A549 (cell line): ENCODE measurements around the gene WDR5B. TPM values are rescaled to one million over a fixed set of nuclear protein-coding genes. Genes with fewer than 3 reads are reported as not detected.
"Not testable (repeated sequence)": the region's sequence is repeated elsewhere in the genome, so short reads cannot be mapped to it uniquely, and the experiment has no call there.

Experiments
- ATAC-seq, 2 experiments: fragments of 200-7000 bp in 1 of 2; fragments of >200 bp in 1 of 2; cut with Nextera tagmentation in 1 of 2; cut with Tn5 transposase in 1 of 2; 3 replicates each; pipeline versions ENCODE4 v1.8.0 to v1.9.1; 2018 to 2020; ENCODE audit warnings: mild to moderate bottlenecking in 1 of 2, moderate library complexity in 1 of 2
- CTCF ChIA-PET: fragments of 300-600 bp; sonication (Branson Sonifier 250); formaldehyde crosslinking; extraction: SDS; loops from one replicate; lab custom pipeline; 2021; ENCODE audit warnings: antibody characterized with exemption, inconsistent platforms; lab: Yijun Ruan, JAX
- POLR2A ChIA-PET: fragments of 350-600 bp; formaldehyde crosslinking; extraction: SDS; loops from one replicate; lab custom pipeline; 2021; ENCODE audit warnings: antibody characterized with exemption, inconsistent platforms; lab: Yijun Ruan, JAX
- DNase-seq, 2 experiments: peaks; one replicate each; pipeline versions ENCODE4 v3.0.0 to v3.0.0-alpha.2; 2011 to 2016; ENCODE audit warnings: low read depth in 1 of 2, low spot score in 1 of 2
- FAIRE-seq: peaks from 2 replicates; lab custom pipeline; 2011; peaks lifted over from hg19 to GRCh38; lab: Jason Lieb, UNC
- H3K27ac ChIP-seq, 2 experiments: fragments of >200 bp; sonication (Bioruptor Twin); formaldehyde crosslinking; 3 replicates each; pipeline ENCODE4 v1.5.1; 2016 to 2017
- H3K4me1 ChIP-seq: fragments of >200 bp; sonication (Bioruptor Twin); formaldehyde crosslinking; 3 replicates; pipeline ENCODE4 v1.6.1; 2016
- H3K4me2 ChIP-seq: fragments of >200 bp; sonication (Bioruptor Twin); formaldehyde crosslinking; 3 replicates; pipeline ENCODE4 v1.6.1; 2016
- H3K4me3 ChIP-seq: fragments of >200 bp; sonication (Bioruptor Twin); formaldehyde crosslinking; 3 replicates; pipeline ENCODE4 v1.5.1; 2016
- H3K9me3 ChIP-seq: fragments of >200 bp; sonication (Bioruptor Twin); formaldehyde crosslinking; 3 replicates; pipeline ENCODE4 v1.6.1; 2016
- CBX8 ChIP-seq: fragments of 200-600 bp; sonication (generic); IDR thresholded peaks from 2 replicates; pipeline ENCODE4 v1.6.1; 2016
- CEBPB ChIP-seq, 2 experiments: fragments of >200 bp in 1 of 2; sonication (Bioruptor Twin) in 1 of 2; formaldehyde crosslinking in 1 of 2; IDR thresholded peaks; 2 replicates each; pipeline ENCODE4 v1.6.1; 2012 to 2016
- CHD2 ChIP-seq: fragments of 150-350 bp; IDR thresholded peaks from 2 replicates; pipeline ENCODE4 v1.6.1; 2014; ENCODE audit warnings: low read length; ENCODE audit not compliant: partially characterized antibody
- CHD4 ChIP-seq: fragments of 200-600 bp; sonication (generic); IDR thresholded peaks from 2 replicates; pipeline ENCODE4 v1.6.1; 2016; ENCODE audit warnings: antibody characterized with exemption, mild to moderate bottlenecking, borderline replicate concordance
- EHF ChIP-seq: fragments of 250-450 bp; sonication (Bioruptor Pico); IDR thresholded peaks from 2 replicates; pipeline ENCODE4 v1.5.0; 2020; ENCODE audit warnings: mild to moderate bottlenecking
- EHMT2 ChIP-seq: fragments of 200-600 bp; sonication (generic); IDR thresholded peaks from 2 replicates; pipeline ENCODE4 v1.6.1; 2016; ENCODE audit warnings: antibody characterized with exemption, low read depth, mild to moderate bottlenecking, moderate library complexity
- ELK1 ChIP-seq: fragments of 150-350 bp; IDR thresholded peaks from 2 replicates; pipeline ENCODE4 v1.6.1; 2014; ENCODE audit warnings: low read depth, mild to moderate bottlenecking, low read length
- EP300 ChIP-seq, 2 experiments: fragments of >200 bp; sonication (Bioruptor Twin); formaldehyde crosslinking; IDR thresholded peaks; 2 replicates in 1 of 2; 3 replicates in 1 of 2; pipeline ENCODE4 v1.6.1; 2016 to 2017
- ESRRA ChIP-seq: fragments of 150-350 bp; IDR thresholded peaks from 2 replicates; pipeline ENCODE4 v1.6.1; 2014; ENCODE audit warnings: mild to moderate bottlenecking, low read length, borderline replicate concordance
- FOSB ChIP-seq: fragments of 250-450 bp; sonication (Bioruptor Pico); IDR thresholded peaks from 2 replicates; pipeline ENCODE4 v1.5.0; 2020; ENCODE audit warnings: mild to moderate bottlenecking, moderate library complexity
- FOSL2 ChIP-seq, 2 experiments: fragments of 450-650 bp in 1 of 2; fragments of >200 bp in 1 of 2; sonication (Bioruptor Twin) in 1 of 2; formaldehyde crosslinking; IDR thresholded peaks; 2 replicates each; pipeline versions ENCODE4 v1.5.0 to v1.6.1; 2016 to 2020; ENCODE audit warnings: mild to moderate bottlenecking in 1 of 2, moderate library complexity in 1 of 2
- GATA3 ChIP-seq: IDR thresholded peaks from 2 replicates; pipeline ENCODE4 v1.6.1; 2012; ENCODE audit warnings: borderline replicate concordance
- HOXA7 ChIP-seq: fragments of 250-450 bp; sonication (Bioruptor Pico); IDR thresholded peaks from 2 replicates; pipeline ENCODE4 v1.5.0; 2020; ENCODE audit warnings: mild to moderate bottlenecking, moderate library complexity
- HOXB5 ChIP-seq: fragments of 250-450 bp; sonication (Bioruptor Pico); IDR thresholded peaks from 2 replicates; pipeline ENCODE4 v1.5.0; 2020; ENCODE audit warnings: mild to moderate bottlenecking, moderate library complexity
- JUN ChIP-seq, 2 experiments: fragments of >200 bp; sonication (Bioruptor Twin); formaldehyde crosslinking; IDR thresholded peaks; 2 replicates in 1 of 2; 3 replicates in 1 of 2; pipeline ENCODE4 v1.6.1; 2016 to 2017
- JUNB ChIP-seq: fragments of >200 bp; sonication (Bioruptor Twin); formaldehyde crosslinking; IDR thresholded peaks from 2 replicates; pipeline ENCODE4 v1.6.1; 2016
- MAFK ChIP-seq: fragments of 450-650 bp; IDR thresholded peaks from 2 replicates; pipeline ENCODE4 v1.6.1; 2014; ENCODE audit not compliant: partially characterized antibody
- NFE2L2 ChIP-seq: fragments of 150-350 bp; conservative IDR thresholded peaks from 2 replicates; pipeline ENCODE4 v1.6.1; 2014; ENCODE audit warnings: low read length
- POLR2A ChIP-seq: IDR thresholded peaks from 2 replicates; pipeline ENCODE4 v1.6.1; 2012; ENCODE audit warnings: mild to moderate bottlenecking, low read length
- RAD21 ChIP-seq, 2 experiments: fragments of >200 bp in 1 of 2; sonication (Bioruptor Twin) in 1 of 2; formaldehyde crosslinking in 1 of 2; IDR thresholded peaks in 1 of 2; conservative IDR thresholded peaks in 1 of 2; 2 replicates in 1 of 2; 3 replicates in 1 of 2; pipeline ENCODE4 v1.6.1; 2012 to 2018; ENCODE audit warnings: inconsistent platforms in 1 of 2
- RARB ChIP-seq: fragments of 250-450 bp; sonication (Bioruptor Pico); IDR thresholded peaks from 2 replicates; pipeline ENCODE4 v1.8.0; 2021; ENCODE audit warnings: mild to moderate bottlenecking, moderate library complexity
- SMC3 ChIP-seq: fragments of >200 bp; sonication (Bioruptor Twin); formaldehyde crosslinking; IDR thresholded peaks from 3 replicates; pipeline ENCODE4 v1.6.1; 2018; ENCODE audit warnings: inconsistent platforms
- TFCP2L1 ChIP-seq: fragments of 250-450 bp; sonication (Bioruptor Pico); IDR thresholded peaks from 2 replicates; pipeline ENCODE4 v1.5.0; 2021; ENCODE audit warnings: mild to moderate bottlenecking
- ZC3H11A ChIP-seq: fragments of 450-650 bp; IDR thresholded peaks from 2 replicates; pipeline ENCODE4 v1.6.1; 2014; ENCODE audit warnings: antibody characterized with exemption, mild to moderate bottlenecking
- WGBS: methylation state at CpG from one replicate; pipeline ENCODE4 v1.1.6; 2017; ENCODE audit errors: missing lambda C conversion rate; 5-methylcytosine and 5-hydroxymethylcytosine counted together
- polyA plus RNA-seq, 4 experiments: library from polyadenylated mRNA; depleted of rRNA in 3 of 4; stranded (reverse); fragments of >200 nt; fragmentation: RNase III in 1 of 4; extraction: RNeasy Plus Mini Kit Qiagen cat#74134 plus additional on column Dnase treatment in 1 of 4; gene quantifications; 2 replicates in 3 of 4; 3 replicates in 1 of 4; pipeline ENCODE4 v1.2.3, GENCODE V29; 2011 to 2017
- TF ChIP-seq, protein P1 (sequence below): IDR thresholded peaks from 2 replicates; pipeline ENCODE4 v1.6.1; 2012
- TF ChIP-seq, protein P2 (sequence below): fragments of >200 bp; sonication (Bioruptor Twin); formaldehyde crosslinking; IDR thresholded peaks from 3 replicates; pipeline ENCODE4 v1.6.1; 2016

Gene WDR5B
- polyA plus RNA-seq, 2 of the 4 experiments (the other 2 are of a cell fraction), result 5.9 to 10.2 TPM

- ATAC-seq (peak; percentile 99), FAIRE-seq (peak; percentile 86), DNase-seq (peak; percentile 78 to 87)
- H3K4me2 ChIP-seq, result peak overlapping the region; percentile 69
- H3K27ac ChIP-seq, result peak overlapping the region; percentile 64 to 83
- CTCF ChIA-PET, result interaction anchor here (0.6 to 1.6 kb wide), 5 partner anchors 9 to 315 kb away, joined by 3 to 4 read pairs (median 4); partner anchors contain the start of genes MIX23 and PARP14
- H3K9me3 ChIP-seq, result not testable (repeated sequence)
- peak overlapping the region; percentile 6; the same call in 1 of the 3 replicates for H3K4me3 ChIP-seq
- peaks cover 28% of the 10 kb centered on the region for H3K4me1 ChIP-seq
- POLR2A ChIA-PET, result interaction anchor here (1.0 kb wide), 2 partner anchors 19 to 27 kb away, joined by 3 to 4 read pairs; no protein-coding TSS in a partner anchor
- WGBS, result 39% methylated on average over 10 of the region's 10 CpGs
- peak; percentile 75; the same call in 1 of the 2 replicates for TF ChIP-seq CHD4
- peak; percentile 88 for TF ChIP-seq JUNB
- TF ChIP-seq, protein P1, sequence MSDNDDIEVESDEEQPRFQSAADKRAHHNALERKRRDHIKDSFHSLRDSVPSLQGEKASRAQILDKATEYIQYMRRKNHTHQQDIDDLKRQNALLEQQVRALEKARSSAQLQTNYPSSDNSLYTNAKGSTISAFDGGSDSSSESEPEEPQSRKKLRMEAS, result peak; percentile 51
- peak; percentile 87 for TF ChIP-seq FOSL2 (IDR thresholded peaks at IDR 0.05)
- peak; percentile 96 for TF ChIP-seq FOSL2 (CRISPR knock-in tag; IDR thresholded peaks at IDR 0.05)
- TF ChIP-seq ZC3H11A, result peak; percentile 72
- TF ChIP-seq GATA3, result peak; percentile 38; the same call in 1 of the 2 replicates
- TF ChIP-seq NFE2L2, result 0 out of 2 replicates have a peak, but pooled peaks have one; percentile 14
- peak; percentile 95 for TF ChIP-seq ESRRA
- TF ChIP-seq SMC3, result peak; percentile 23; the same call in 1 of the 3 replicates
- peak; percentile 14 to 48; a peak in 1 of 5 replicates for TF ChIP-seq EP300 (IDR thresholded peaks at IDR 0.05)
- TF ChIP-seq MAFK, result peak; percentile 68
- TF ChIP-seq CEBPB (IDR thresholded peaks at IDR 0.05), result peak; percentile 88 to 90
- TF ChIP-seq JUN (IDR thresholded peaks at IDR 0.05), result peak; percentile 43 to 67; a peak in 3 of 5 replicates
- TF ChIP-seq, all 56 proteins: peak for 13; not testable (repeated sequence) for 43
Observed at GRCh38 chr3:122365582-122366378, 50.1 kb downstream of the WDR5B start.

DNA sequence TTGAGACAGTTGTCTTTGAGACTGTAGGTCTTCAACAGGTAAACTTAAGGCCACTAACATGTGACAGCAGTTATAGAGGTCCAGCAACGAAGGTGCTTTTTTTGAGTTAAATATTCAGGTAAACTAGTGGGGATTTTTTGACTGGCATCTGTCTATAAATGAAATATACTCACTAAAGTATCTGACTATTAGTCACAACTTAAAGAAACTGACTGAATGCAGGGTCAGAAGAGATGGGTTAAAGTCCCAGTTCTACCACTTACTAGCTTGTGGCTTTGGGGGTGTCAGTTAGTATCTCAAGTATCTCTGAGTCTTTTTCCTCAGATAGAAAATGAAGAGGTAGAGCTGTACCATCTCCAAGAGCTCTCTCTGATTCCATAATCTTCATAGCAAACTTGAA is 50.8 kb downstream of the WDR5B start:
- ATAC-seq (no peak; a peak in 1 of 6 replicates), FAIRE-seq (no peak), DNase-seq (no peak)
- CTCF ChIA-PET, result interaction anchor here (0.6 to 1.6 kb wide), 4 partner anchors 8 to 316 kb away, joined by 3 to 4 read pairs (median 3); partner anchors contain the start of genes MIX23 and PARP14
- Histone ChIP-seq H3K4me1 (peaks cover 28% of the 10 kb centered on the region), H3K9me3 (no peaks in the 10 kb centered on the region), H3K27ac (peak overlapping the region; percentile 55 to 83), H3K4me2 (peak overlapping the region; percentile 69), H3K4me3 (no peak overlapping the region)
- 90% methylated on average over 1 of the region's 1 CpG for WGBS
- no peak for TF ChIP-seq HOXA7 (CRISPR knock-in tag)
- no peak for TF ChIP-seq RAD21 (conservative IDR thresholded peaks at IDR 0.05 in 1 of 2, IDR thresholded peaks at IDR 0.05 in 1 of 2)
- TF ChIP-seq ZC3H11A, result no peak
- no peak for TF ChIP-seq HOXB5
- no peak for TF ChIP-seq CEBPB (IDR thresholded peaks at IDR 0.05)
- TF ChIP-seq CBX8, result no peak
- no peak for TF ChIP-seq RARB (CRISPR knock-in tag)
- POLR2A ChIA-PET, result interaction anchor here (0.6 to 1.0 kb wide), 3 partner anchors 14 to 27 kb away, joined by 3 to 4 read pairs (median 3); no protein-coding TSS in a partner anchor

GRCh38 chr3:122364490-122364889 is 51.4 kb downstream of the WDR5B start:
- H3K9me3 ChIP-seq, result no peaks in the 10 kb centered on the region
- FAIRE-seq, result no peak
- TF ChIP-seq EHF, result no peak
- TF ChIP-seq EHMT2, result no peak
- TF ChIP-seq GATA3, result no peak
- no peak for TF ChIP-seq POLR2A
- TF ChIP-seq SMC3, result no peak
- TF ChIP-seq FOSB (CRISPR knock-in tag), result no peak
- TF ChIP-seq CHD2, result no peak
- no peak for TF ChIP-seq MAFK
- no peak for TF ChIP-seq HOXA7 (CRISPR knock-in tag)
- no peak for TF ChIP-seq ELK1
- no peak for TF ChIP-seq ZC3H11A
- TF ChIP-seq RAD21 (conservative IDR thresholded peaks at IDR 0.05 in 1 of 2, IDR thresholded peaks at IDR 0.05 in 1 of 2), result no peak
- no peak for TF ChIP-seq TFCP2L1 (CRISPR knock-in tag)
- TF ChIP-seq, protein P2, sequence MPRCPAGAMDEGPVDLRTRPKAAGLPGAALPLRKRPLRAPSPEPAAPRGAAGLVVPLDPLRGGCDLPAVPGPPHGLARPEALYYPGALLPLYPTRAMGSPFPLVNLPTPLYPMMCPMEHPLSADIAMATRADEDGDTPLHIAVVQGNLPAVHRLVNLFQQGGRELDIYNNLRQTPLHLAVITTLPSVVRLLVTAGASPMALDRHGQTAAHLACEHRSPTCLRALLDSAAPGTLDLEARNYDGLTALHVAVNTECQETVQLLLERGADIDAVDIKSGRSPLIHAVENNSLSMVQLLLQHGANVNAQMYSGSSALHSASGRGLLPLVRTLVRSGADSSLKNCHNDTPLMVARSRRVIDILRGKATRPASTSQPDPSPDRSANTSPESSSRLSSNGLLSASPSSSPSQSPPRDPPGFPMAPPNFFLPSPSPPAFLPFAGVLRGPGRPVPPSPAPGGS, result no peak
- no peak for TF ChIP-seq CBX8
- H3K27ac ChIP-seq, result peak overlapping the region in 1 of 2 experiments; percentile 83; a peak in 3 of 6 replicates
- WGBS, result 60% methylated on average over 2 of the region's 2 CpGs
- peaks cover 28% of the 10 kb centered on the region for H3K4me1 ChIP-seq
- DNase-seq, result no peak
- POLR2A ChIA-PET, result interaction anchor here (0.6 kb wide), 1 partner anchor 14 kb away, joined by 3 read pairs; no protein-coding TSS in a partner anchor
- H3K4me2 ChIP-seq, result no peak overlapping the region
- CTCF ChIA-PET, result interaction anchor here (1.0 to 1.6 kb wide), 2 partner anchors 8 to 18 kb away, joined by 3 to 4 read pairs; partner anchors contain the start of gene MIX23
- no peak for ATAC-seq
- no peak overlapping the region for H3K4me3 ChIP-seq
